ENCODE measurements around the gene ENO3.

- TF ChIP-seq, protein P1, sequence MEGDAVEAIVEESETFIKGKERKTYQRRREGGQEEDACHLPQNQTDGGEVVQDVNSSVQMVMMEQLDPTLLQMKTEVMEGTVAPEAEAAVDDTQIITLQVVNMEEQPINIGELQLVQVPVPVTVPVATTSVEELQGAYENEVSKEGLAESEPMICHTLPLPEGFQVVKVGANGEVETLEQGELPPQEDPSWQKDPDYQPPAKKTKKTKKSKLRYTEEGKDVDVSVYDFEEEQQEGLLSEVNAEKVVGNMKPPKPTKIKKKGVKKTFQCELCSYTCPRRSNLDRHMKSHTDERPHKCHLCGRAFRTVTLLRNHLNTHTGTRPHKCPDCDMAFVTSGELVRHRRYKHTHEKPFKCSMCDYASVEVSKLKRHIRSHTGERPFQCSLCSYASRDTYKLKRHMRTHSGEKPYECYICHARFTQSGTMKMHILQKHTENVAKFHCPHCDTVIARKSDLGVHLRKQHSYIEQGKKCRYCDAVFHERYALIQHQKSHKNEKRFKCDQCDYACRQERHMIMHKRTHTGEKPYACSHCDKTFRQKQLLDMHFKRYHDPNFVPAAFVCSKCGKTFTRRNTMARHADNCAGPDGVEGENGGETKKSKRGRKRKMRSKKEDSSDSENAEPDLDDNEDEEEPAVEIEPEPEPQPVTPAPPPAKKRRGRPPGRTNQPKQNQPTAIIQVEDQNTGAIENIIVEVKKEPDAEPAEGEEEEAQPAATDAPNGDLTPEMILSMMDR (IDR thresholded peaks at IDR 0.05) = no peak
- no peak for TF ChIP-seq POLR2A (IDR thresholded peaks at IDR 0.05)
Observed at GRCh38 chr17:4973256-4974114, 22.6 kb downstream of the ENO3 start.

Measured in thyroid gland (tissue), 4 donors.